ENCODE results near the gene CIRBP.

DNA sequence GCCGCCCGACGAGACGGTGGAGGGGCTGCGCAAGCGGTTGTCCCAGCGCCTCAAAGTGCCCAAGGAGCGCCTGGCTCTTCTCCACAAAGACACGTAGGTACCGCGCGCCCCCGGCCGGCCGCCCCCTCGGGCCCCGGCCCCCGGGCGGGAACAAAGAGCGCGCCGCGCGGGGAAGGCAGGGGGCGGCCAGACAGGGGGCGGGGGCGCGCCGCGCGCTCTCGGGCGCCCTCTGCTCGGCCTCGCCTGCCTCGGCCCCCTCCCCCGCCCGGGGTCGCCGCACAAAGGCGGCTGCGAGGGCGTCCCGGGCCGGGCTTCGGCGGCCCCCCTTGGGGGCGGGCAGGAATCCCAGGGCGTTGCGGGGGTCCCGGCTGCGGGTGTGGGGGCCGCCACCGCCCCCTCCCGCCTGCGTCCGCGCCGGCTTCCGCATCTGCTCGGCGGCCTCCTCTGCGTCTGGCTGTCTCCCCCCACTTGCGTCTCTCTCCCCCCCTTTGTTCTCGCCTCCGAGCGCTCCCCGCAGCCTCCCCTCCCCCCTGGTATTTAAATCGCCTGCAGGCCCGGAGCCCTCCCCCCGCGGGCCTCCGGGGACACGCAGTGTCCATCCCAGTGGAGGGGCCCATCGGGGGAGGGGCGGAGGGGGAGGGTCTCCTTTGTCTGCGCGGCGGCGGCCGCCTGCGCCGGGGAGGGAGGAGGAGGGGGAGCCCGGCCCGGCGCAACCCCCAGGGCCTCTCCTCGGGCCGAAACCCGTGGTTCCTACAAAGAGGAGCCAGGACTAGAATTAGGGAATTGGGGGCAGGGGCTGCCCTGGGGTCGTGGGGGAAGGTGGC, 18.5 kb upstream of the CIRBP start:
- TF ChIP-seq, protein P1, sequence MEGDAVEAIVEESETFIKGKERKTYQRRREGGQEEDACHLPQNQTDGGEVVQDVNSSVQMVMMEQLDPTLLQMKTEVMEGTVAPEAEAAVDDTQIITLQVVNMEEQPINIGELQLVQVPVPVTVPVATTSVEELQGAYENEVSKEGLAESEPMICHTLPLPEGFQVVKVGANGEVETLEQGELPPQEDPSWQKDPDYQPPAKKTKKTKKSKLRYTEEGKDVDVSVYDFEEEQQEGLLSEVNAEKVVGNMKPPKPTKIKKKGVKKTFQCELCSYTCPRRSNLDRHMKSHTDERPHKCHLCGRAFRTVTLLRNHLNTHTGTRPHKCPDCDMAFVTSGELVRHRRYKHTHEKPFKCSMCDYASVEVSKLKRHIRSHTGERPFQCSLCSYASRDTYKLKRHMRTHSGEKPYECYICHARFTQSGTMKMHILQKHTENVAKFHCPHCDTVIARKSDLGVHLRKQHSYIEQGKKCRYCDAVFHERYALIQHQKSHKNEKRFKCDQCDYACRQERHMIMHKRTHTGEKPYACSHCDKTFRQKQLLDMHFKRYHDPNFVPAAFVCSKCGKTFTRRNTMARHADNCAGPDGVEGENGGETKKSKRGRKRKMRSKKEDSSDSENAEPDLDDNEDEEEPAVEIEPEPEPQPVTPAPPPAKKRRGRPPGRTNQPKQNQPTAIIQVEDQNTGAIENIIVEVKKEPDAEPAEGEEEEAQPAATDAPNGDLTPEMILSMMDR (IDR thresholded peaks at IDR 0.05): no peak
- TF ChIP-seq EP300 (IDR thresholded peaks at IDR 0.05): no peak
